H1 (cell line): ENCODE measurements around the gene SPAG16. TPM values are rescaled to one million over a fixed set of nuclear protein-coding genes. Genes with fewer than 3 reads are reported as not detected.

Experiments used
- CTCF ChIA-PET: fragments of 300-600 bp; sonication (Branson Sonifier 250); formaldehyde crosslinking; loops from one replicate; lab custom pipeline; 2021; ENCODE audit not compliant: partially characterized antibody; lab: Charles Lee
- POLR2A ChIA-PET: fragments of 300-600 bp; sonication (Branson Sonifier 250); formaldehyde crosslinking; loops from one replicate; lab custom pipeline; 2021; ENCODE audit warnings: inconsistent platforms; ENCODE audit not compliant: partially characterized antibody; lab: Charles Lee
- DNase-seq, 2 experiments: peaks; one replicate each; pipeline versions ENCODE4 v3.0.0 to v3.0.0-alpha.2; 2010 to 2022; ENCODE audit warnings: low spot score in 2 of 2, low read depth in 1 of 2, mixed read lengths in 1 of 2
- FAIRE-seq: peaks from 2 replicates; lab custom pipeline; 2011; peaks lifted over from hg19 to GRCh38; lab: Jason Lieb, UNC
- H2AFZ ChIP-seq: 2 replicates; pipeline ENCODE4 v1.8.1; 2012; ENCODE audit warnings: low read length, inconsistent platforms
- H2AK5ac ChIP-seq: 2 replicates; pipeline ENCODE4 v1.6.1; 2013; ENCODE audit warnings: low read depth, low read length
- H2BK120ac ChIP-seq: replicated peaks from 2 replicates; pipeline ENCODE3; 2013; ENCODE audit warnings: low read depth, low read length, inconsistent platforms
- H2BK12ac ChIP-seq: 2 replicates; pipeline ENCODE4 v1.6.1; 2013; ENCODE audit warnings: low read depth, low read length
- H2BK15ac ChIP-seq: 2 replicates; pipeline ENCODE4 v1.6.1; 2013; ENCODE audit warnings: low read length
- H2BK20ac ChIP-seq: 2 replicates; pipeline ENCODE4 v1.6.1; 2013; ENCODE audit warnings: low read length
- H2BK5ac ChIP-seq: 2 replicates; pipeline ENCODE4 v1.6.1; 2013; ENCODE audit warnings: low read depth, low read length
- H3K14ac ChIP-seq: 2 replicates; pipeline ENCODE4 v1.6.1; 2013; ENCODE audit warnings: inconsistent platforms; ENCODE audit not compliant: insufficient read length
- H3K18ac ChIP-seq: 2 replicates; pipeline ENCODE4 v1.6.1; 2013; ENCODE audit warnings: low read length; ENCODE audit errors: extremely low read depth
- H3K23ac ChIP-seq: 2 replicates; pipeline ENCODE4 v1.6.1; 2013; ENCODE audit warnings: inconsistent platforms; ENCODE audit not compliant: insufficient read length
- H3K23me2 ChIP-seq: 2 replicates; pipeline ENCODE4 v1.6.1; 2013; ENCODE audit warnings: low read depth, low read length
- H3K27ac ChIP-seq: 2 replicates; pipeline ENCODE4 v1.6.1; 2011; ENCODE audit warnings: low read depth, low read length, inconsistent platforms
- H3K27me3 ChIP-seq, 4 experiments: replicated peaks in 1 of 4; 1 replicate in 1 of 4; 2 replicates in 3 of 4; pipeline versions ENCODE4 v1.6.1 to v1.8.1; 2011 to 2013; ENCODE audit warnings: low read length in 3 of 4, mild to moderate bottlenecking in 3 of 4, inconsistent platforms in 2 of 4, mixed read lengths in 2 of 4, moderate library complexity in 1 of 4; ENCODE audit not compliant: control insufficient read depth in 3 of 4, insufficient read depth in 3 of 4; ENCODE audit errors: extremely low read depth in 1 of 4
- H3K36me3 ChIP-seq, 4 experiments: 2 replicates each; pipeline versions ENCODE4 v1.6.1 to v1.8.1; 2011 to 2013; ENCODE audit warnings: mild to moderate bottlenecking in 4 of 4, low read length in 3 of 4, moderate library complexity in 2 of 4, control low read depth in 1 of 4, inconsistent platforms in 1 of 4; ENCODE audit not compliant: insufficient read depth in 4 of 4, control insufficient read depth in 2 of 4
- H3K4ac ChIP-seq: replicated peaks from 2 replicates; pipeline ENCODE3; 2013; ENCODE audit warnings: low read length, low read depth, mixed read lengths, inconsistent platforms; ENCODE audit not compliant: insufficient read length
- H3K4me1 ChIP-seq, 4 experiments: replicated peaks in 1 of 4; 1 replicate in 1 of 4; 2 replicates in 3 of 4; pipeline versions ENCODE4 v1.6.1 to v1.8.1; 2011 to 2013; ENCODE audit warnings: low read length in 3 of 4, inconsistent platforms in 2 of 4, mixed read lengths in 1 of 4; ENCODE audit not compliant: insufficient read depth in 4 of 4, control insufficient read depth in 3 of 4
- H3K4me2 ChIP-seq, 2 experiments: 2 replicates each; pipeline versions ENCODE4 v1.6.1 to v1.8.1; 2011 to 2013; ENCODE audit warnings: low read depth in 2 of 2, low read length in 2 of 2, control low read depth in 1 of 2, inconsistent platforms in 1 of 2, mild to moderate bottlenecking in 1 of 2; ENCODE audit not compliant: insufficient read depth in 1 of 2
- H3K4me3 ChIP-seq, 4 experiments: fragments of 200-600, 300-600 bp in 1 of 4; sonication (generic), shearing (Covaris generic), sonication (Bioruptor Twin) in 1 of 4; 2 replicates each; pipeline versions ENCODE4 v1.5.1 to v1.8.1; 2011 to 2016; ENCODE audit warnings: low read length in 4 of 4, low read depth in 3 of 4, control low read depth in 2 of 4, inconsistent platforms in 2 of 4, mild to moderate bottlenecking in 2 of 4, mixed read lengths in 1 of 4, moderate library complexity in 1 of 4; ENCODE audit not compliant: insufficient read depth in 2 of 4; ENCODE audit errors: extremely low read depth in 1 of 4
- H3K56ac ChIP-seq: replicated peaks from 2 replicates; pipeline ENCODE3; 2013; ENCODE audit warnings: low read depth, mild to moderate bottlenecking, mixed read lengths, low read length, inconsistent platforms; ENCODE audit not compliant: insufficient read length
- H3K79me1 ChIP-seq: 2 replicates; pipeline ENCODE4 v1.6.1; 2013; ENCODE audit warnings: low read depth, low read length, control low read depth
- H3K79me2 ChIP-seq, 2 experiments: 2 replicates each; pipeline versions ENCODE4 v1.6.1 to v1.8.1; 2012 to 2013; ENCODE audit warnings: low read length in 2 of 2, mild to moderate bottlenecking in 2 of 2, inconsistent platforms in 1 of 2; ENCODE audit not compliant: insufficient read depth in 2 of 2, control insufficient read depth in 1 of 2
- H3K9ac ChIP-seq, 4 experiments: replicated peaks in 1 of 4; 1 replicate in 1 of 4; 2 replicates in 3 of 4; pipeline versions ENCODE4 v1.6.1 to v1.8.1; 2011 to 2013; ENCODE audit warnings: low read depth in 3 of 4, low read length in 3 of 4, control low read depth in 2 of 4, mild to moderate bottlenecking in 2 of 4, moderate library complexity in 2 of 4, inconsistent platforms in 1 of 4; ENCODE audit errors: extremely low read depth in 1 of 4
- H3K9me3 ChIP-seq, 2 experiments: 2 replicates each; pipeline versions ENCODE4 v1.6.1 to v1.8.1; 2012 to 2013; ENCODE audit warnings: mild to moderate bottlenecking in 2 of 2, moderate library complexity in 2 of 2, control low read depth in 1 of 2, inconsistent platforms in 1 of 2, low read depth in 1 of 2, low read length in 1 of 2, mixed read lengths in 1 of 2; ENCODE audit not compliant: insufficient read depth in 2 of 2
- H4K20me1 ChIP-seq, 2 experiments: replicated peaks in 1 of 2; 2 replicates each; pipeline versions ENCODE3 to v1.8.1; 2011 to 2013; ENCODE audit warnings: inconsistent platforms in 2 of 2, low read length in 2 of 2, mild to moderate bottlenecking in 1 of 2; ENCODE audit not compliant: insufficient read depth in 2 of 2, control insufficient read depth in 1 of 2
- H4K5ac ChIP-seq: 2 replicates; pipeline ENCODE4 v1.6.1; 2013; ENCODE audit warnings: low read length, low read depth, mixed read lengths, inconsistent platforms; ENCODE audit not compliant: insufficient read length
- H4K8ac ChIP-seq: 2 replicates; pipeline ENCODE4 v1.8.0; 2013; ENCODE audit warnings: mild to moderate bottlenecking, moderate library complexity, low read length, inconsistent platforms; ENCODE audit not compliant: insufficient read depth; ENCODE audit errors: extremely low read depth
- H4K91ac ChIP-seq: replicated peaks from 2 replicates; pipeline ENCODE3; 2013; ENCODE audit warnings: low read length, mixed read lengths, inconsistent platforms; ENCODE audit not compliant: insufficient read length
- BRCA1 ChIP-seq: IDR thresholded peaks from 2 replicates; pipeline ENCODE4 v1.6.1; 2012; ENCODE audit warnings: low read depth, low read length, improper control_type of control experiment
- CTBP2 ChIP-seq: IDR thresholded peaks from 2 replicates; pipeline ENCODE4 v1.7.0; 2011; ENCODE audit warnings: borderline replicate concordance, mild to moderate bottlenecking, moderate library complexity, mixed read lengths, low read length; ENCODE audit not compliant: insufficient read depth, insufficient read length
- NANOG ChIP-seq: IDR thresholded peaks from 2 replicates; pipeline ENCODE4 v1.6.1; 2011; ENCODE audit warnings: low read length, low read depth, mild to moderate bottlenecking, inconsistent platforms; ENCODE audit not compliant: insufficient read depth, poor library complexity, severe bottlenecking
- SUZ12 ChIP-seq: fragments of 200-600 bp; sonication (generic); IDR thresholded peaks from 2 replicates; pipeline ENCODE4 v1.6.1; 2012; ENCODE audit warnings: mild to moderate bottlenecking, inconsistent platforms, low read length, moderate library complexity, mixed read lengths
- YY1 ChIP-seq: IDR thresholded peaks from 2 replicates; pipeline ENCODE4 v1.6.1; 2011; ENCODE audit warnings: low read depth, mild to moderate bottlenecking, low read length
- ZNF274 ChIP-seq: IDR thresholded peaks from 2 replicates; pipeline ENCODE4 v1.7.0; 2012; ENCODE audit warnings: low read length, borderline replicate concordance; ENCODE audit errors: extremely low read depth
- WGBS, 2 experiments: shearing (Covaris generic) in 1 of 2; methylation state at CpG; one replicate each; pipeline versions ENCODE4 v1.1.6 to v1.1.7; 2013 to 2015; ENCODE audit warnings: low lambda C conversion rate in 2 of 2, mixed read lengths in 2 of 2, inconsistent platforms in 1 of 2, low coverage in 1 of 2, missing lambda C conversion rate in 1 of 2; ENCODE audit not compliant: insufficient replicate concordance in 2 of 2, insufficient coverage in 1 of 2, insufficient read length in 1 of 2; ENCODE audit errors: extremely low coverage in 1 of 2, missing lambda C conversion rate in 1 of 2; 5-methylcytosine and 5-hydroxymethylcytosine counted together
- polyA plus RNA-seq, 7 experiments: library from polyadenylated mRNA; depleted of rRNA in 3 of 7; stranded (reverse) in 5 of 7; unstranded in 2 of 7; fragments of >200 nt in 5 of 7; fragments of 200-250 nt in 2 of 7; gene quantifications; 1 replicate in 5 of 7; 2 replicates in 1 of 7; 4 replicates in 1 of 7; pipeline versions ENCODE4 v1.2.1 to v1.2.3, GENCODE V29; 2011 to 2013; ENCODE audit warnings: missing spikeins in 2 of 7, mixed read lengths in 2 of 7
- total RNA-seq: library from RNA; stranded (reverse); fragmentation: NEBNext Ultra II Directional; extraction: Animal tissue kit (Norgen Biotek cat#: 25700); gene quantifications from 2 replicates; pipeline ENCODE4 v1.2.1, GENCODE V29; 2021
- TF ChIP-seq, protein P1 (sequence below): IDR thresholded peaks from 2 replicates; pipeline ENCODE4 v1.6.1; 2011; ENCODE audit warnings: low read depth, mild to moderate bottlenecking, low read length; ENCODE audit not compliant: insufficient read depth
- TF ChIP-seq, protein P2 (sequence below): IDR thresholded peaks from 2 replicates; pipeline ENCODE4 v1.6.1; 2012; ENCODE audit warnings: low read length, inconsistent platforms
- TF ChIP-seq, protein P3 (sequence below): IDR thresholded peaks from 2 replicates; pipeline ENCODE4 v1.6.1; 2012; ENCODE audit warnings: inconsistent platforms
- TF ChIP-seq, protein P4 (sequence below): IDR thresholded peaks from 2 replicates; pipeline ENCODE4 v1.6.1; 2012; ENCODE audit warnings: inconsistent platforms

SPAG16 gene
- total and polyA plus RNA-seq, 2 of the 8 experiments (the other 6 are each of a cell fraction or from before 2014, with no cell fraction given), result 6.0 to 14.9 TPM

DNA sequence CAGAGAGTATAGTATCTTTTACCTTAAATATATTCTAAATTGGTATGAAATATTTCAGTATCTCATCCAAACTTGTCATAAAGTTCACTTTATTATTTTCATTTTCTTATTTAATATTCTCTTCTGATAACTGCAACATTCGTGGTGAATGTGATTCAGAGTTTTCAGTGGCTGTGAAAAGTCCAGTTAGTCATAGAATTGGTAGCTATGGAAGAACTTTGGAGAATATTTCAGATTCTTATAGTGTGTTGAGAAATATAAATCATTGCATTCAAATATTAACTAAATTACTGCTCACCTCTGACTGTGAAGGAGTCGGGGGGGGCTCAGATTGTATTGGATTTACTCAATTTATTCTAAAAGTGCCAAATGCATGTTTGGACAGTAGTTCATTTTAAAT, 948.0 kb downstream of the SPAG16 start:
- Histone ChIP-seq H3K23ac (no peak overlapping the region), H3K9me3 (no peaks in the 10 kb centered on the region)

More for the DNA sequence above, 948.0 kb downstream of the SPAG16 start:
- no peaks in the 10 kb centered on the region for H3K27me3 ChIP-seq
- H3K23me2 ChIP-seq, result peaks cover 1% of the 10 kb centered on the region; the same call in 1 of the 2 replicates
- CTCF ChIA-PET, result interaction anchor here (0.8 kb wide), 1 partner anchor 153 kb away, joined by 3 read pairs; no protein-coding TSS in a partner anchor
- no peak overlapping the region for H3K4ac ChIP-seq
- no peak overlapping the region for H2BK120ac ChIP-seq
- POLR2A ChIA-PET, result no interaction called here
- TF ChIP-seq SUZ12 (no peak), YY1 (no peak), BRCA1 (no peak), CTBP2 (no peak), NANOG (no peak), ZNF274 (no peak)
- TF ChIP-seq, protein P1, sequence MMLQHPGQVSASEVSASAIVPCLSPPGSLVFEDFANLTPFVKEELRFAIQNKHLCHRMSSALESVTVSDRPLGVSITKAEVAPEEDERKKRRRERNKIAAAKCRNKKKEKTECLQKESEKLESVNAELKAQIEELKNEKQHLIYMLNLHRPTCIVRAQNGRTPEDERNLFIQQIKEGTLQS, result no peak
- TF ChIP-seq, protein P2, sequence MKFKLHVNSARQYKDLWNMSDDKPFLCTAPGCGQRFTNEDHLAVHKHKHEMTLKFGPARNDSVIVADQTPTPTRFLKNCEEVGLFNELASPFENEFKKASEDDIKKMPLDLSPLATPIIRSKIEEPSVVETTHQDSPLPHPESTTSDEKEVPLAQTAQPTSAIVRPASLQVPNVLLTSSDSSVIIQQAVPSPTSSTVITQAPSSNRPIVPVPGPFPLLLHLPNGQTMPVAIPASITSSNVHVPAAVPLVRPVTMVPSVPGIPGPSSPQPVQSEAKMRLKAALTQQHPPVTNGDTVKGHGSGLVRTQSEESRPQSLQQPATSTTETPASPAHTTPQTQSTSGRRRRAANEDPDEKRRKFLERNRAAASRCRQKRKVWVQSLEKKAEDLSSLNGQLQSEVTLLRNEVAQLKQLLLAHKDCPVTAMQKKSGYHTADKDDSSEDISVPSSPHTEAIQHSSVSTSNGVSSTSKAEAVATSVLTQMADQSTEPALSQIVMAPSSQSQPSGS, result no peak
- TF ChIP-seq, protein P3, sequence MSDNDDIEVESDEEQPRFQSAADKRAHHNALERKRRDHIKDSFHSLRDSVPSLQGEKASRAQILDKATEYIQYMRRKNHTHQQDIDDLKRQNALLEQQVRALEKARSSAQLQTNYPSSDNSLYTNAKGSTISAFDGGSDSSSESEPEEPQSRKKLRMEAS, result no peak
- TF ChIP-seq, protein P4, sequence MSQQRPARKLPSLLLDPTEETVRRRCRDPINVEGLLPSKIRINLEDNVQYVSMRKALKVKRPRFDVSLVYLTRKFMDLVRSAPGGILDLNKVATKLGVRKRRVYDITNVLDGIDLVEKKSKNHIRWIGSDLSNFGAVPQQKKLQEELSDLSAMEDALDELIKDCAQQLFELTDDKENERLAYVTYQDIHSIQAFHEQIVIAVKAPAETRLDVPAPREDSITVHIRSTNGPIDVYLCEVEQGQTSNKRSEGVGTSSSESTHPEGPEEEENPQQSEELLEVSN, result no peak
- no peak overlapping the region for H2BK20ac ChIP-seq
- H3K27ac ChIP-seq, result no peak overlapping the region
- no peak overlapping the region for H2BK12ac ChIP-seq
- H3K4me3 ChIP-seq, result no peak overlapping the region
- no peak overlapping the region for H2BK15ac ChIP-seq
- no peak for DNase-seq
- H2BK5ac ChIP-seq, result no peak overlapping the region
- no peaks in the 10 kb centered on the region for H3K79me1 ChIP-seq
- H3K79me2 ChIP-seq, result no peaks in the 10 kb centered on the region
- H3K36me3 ChIP-seq, result no peaks in the 10 kb centered on the region
- no peak overlapping the region for H4K91ac ChIP-seq
- H3K18ac ChIP-seq, result no peak overlapping the region
- H3K56ac ChIP-seq, result no peak overlapping the region
- no peak overlapping the region for H4K5ac ChIP-seq
- 89% methylated on average over 2 of the region's 2 CpGs; no CpG with 5 or more reads in 1 of the 2 experiments for WGBS, 2 experiments
- no peaks in the 10 kb centered on the region for H3K4me1 ChIP-seq
- no peak overlapping the region for H4K8ac ChIP-seq
- no peak overlapping the region for H3K14ac ChIP-seq
- no peak overlapping the region for H2AK5ac ChIP-seq
- FAIRE-seq, result no peak
- no peaks in the 10 kb centered on the region for H4K20me1 ChIP-seq
- no peak overlapping the region for H2AFZ ChIP-seq
- H3K9ac ChIP-seq, result no peak overlapping the region
- H3K4me2 ChIP-seq, result no peak overlapping the region
